Measurements from ENCODE around the gene ERG.

The ERG gene, protein sequence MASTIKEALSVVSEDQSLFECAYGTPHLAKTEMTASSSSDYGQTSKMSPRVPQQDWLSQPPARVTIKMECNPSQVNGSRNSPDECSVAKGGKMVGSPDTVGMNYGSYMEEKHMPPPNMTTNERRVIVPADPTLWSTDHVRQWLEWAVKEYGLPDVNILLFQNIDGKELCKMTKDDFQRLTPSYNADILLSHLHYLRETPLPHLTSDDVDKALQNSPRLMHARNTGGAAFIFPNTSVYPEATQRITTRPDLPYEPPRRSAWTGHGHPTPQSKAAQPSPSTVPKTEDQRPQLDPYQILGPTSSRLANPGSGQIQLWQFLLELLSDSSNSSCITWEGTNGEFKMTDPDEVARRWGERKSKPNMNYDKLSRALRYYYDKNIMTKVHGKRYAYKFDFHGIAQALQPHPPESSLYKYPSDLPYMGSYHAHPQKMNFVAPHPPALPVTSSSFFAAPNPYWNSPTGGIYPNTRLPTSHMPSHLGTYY

DNA sequence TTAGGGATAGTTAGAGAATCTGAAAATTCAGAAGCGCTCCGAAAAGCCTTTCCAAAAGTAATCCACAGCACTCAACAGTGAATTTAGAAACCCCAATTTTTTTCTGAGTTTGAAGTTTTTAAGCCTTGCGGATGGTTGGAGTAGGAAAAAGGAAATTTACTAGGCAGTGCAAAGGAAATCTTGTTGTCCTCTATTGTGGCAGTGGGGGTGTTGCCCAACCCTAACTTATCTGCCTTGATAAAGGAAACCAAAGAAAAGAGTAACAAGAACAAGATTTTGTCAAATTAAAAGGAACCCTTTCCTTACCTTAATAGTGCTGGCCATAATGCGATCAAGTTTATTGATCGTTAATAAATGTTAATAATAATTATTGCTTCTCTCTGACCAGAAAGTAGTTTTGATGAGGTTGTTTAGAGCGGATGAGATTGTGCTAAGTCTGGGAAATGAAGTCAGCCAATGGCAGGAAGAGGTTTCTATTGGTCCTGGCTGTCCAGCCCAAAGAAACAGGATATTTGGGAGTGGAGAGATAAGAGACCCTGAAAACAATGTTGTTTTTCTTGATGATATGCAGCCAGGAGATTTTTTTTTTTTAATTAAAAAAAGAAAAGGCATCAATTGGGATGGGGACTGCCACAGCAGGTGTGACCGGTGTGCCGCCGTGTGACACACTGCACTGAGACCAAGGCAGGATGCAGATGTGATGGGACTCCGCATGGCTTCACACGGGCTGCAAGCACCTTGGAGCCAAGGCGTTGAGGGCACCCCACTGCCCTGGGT is at the start of gene ERG:
ERG (minus strand) TSS at position 421 of the 777 bp plus-strand sequence; CDS start at position 324, 97 bp downstream.
- DNase-seq (ENCODE audit: low read depth in 2 of 2), result no peak

DNA sequence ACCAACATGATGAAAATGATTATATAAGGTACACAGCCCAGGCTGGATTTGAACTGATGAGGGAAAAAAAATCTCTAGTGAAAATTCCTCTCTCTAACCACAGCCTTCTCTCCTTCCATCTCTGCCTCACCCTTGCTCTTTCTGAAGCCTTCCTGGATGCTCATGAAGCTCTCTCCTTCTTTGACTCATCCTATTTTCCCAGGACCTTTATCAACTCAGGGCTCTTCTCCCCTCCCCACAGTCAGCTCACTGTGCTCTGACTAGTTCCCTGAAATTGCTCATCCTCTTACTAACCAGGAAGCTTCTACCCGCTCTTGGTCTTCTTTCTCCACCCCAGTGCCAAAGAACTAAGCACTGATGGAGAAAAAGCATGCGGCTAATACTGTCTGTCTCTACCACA is 46.4 kb upstream of the ERG start:
- no peak for DNase-seq (ENCODE audit: low read depth in 2 of 2)

DNA sequence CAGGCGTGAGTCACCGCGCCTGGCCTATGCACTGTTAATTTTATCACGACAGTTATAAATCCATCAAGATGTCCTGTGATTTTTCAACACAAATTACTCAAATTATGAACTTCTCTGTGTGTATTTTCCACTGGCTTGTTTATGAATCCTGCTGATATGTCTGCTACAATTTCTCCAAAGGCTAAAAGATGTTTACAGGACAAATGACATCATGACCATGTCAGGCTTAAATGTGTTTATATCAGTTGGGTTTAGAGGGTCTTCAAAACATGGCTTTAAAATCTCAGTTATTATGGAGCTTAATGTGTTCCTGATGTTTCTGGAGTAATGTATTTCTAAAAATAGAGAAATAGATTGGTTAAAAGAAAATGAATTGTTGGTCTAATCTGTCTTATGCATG is 44.0 kb upstream of the ERG start:
- no peak for DNase-seq (ENCODE audit: low read depth in 2 of 2)

DNA sequence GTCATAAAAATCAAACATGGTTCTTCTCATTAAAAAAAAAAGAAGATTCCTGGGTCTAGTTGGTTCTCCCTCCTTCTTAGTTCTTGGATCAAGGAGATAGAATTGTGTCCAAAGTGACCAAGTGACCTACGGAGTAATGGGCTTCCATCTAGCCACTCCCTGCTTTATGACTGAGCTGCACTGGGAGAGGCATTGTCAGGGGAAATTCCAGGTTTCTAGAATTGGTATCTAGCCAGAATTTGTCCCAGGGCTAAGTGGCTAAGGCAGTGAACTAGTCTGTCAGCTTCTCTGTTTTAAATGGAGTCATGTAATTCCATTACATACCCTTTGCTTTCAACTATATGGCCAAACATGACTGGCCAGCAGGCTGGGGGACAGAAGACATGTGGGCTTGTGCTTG is 40.1 kb upstream of the ERG start:
- no peak for DNase-seq (ENCODE audit: low read depth in 2 of 2)

DNA sequence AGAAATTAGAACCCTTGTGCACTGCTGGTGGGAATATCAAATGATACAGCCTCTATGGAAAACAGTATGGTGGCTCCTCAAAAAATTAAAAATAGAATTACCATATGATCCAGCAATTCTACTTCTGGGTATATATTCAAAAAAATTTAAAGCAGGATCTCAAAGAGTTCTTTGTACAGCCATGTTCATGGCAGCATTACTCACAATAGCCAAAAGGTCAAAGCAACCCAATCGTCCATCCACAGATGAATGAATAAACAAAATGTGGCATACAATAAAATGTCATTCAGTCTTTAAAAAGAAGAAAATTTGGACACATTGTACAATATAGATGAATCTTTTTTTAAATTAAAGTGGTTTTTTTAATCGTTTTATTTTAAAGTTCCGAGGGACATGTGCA is 36.3 kb upstream of the ERG start:
- no peak for DNase-seq (ENCODE audit: low read depth in 2 of 2)

DNA sequence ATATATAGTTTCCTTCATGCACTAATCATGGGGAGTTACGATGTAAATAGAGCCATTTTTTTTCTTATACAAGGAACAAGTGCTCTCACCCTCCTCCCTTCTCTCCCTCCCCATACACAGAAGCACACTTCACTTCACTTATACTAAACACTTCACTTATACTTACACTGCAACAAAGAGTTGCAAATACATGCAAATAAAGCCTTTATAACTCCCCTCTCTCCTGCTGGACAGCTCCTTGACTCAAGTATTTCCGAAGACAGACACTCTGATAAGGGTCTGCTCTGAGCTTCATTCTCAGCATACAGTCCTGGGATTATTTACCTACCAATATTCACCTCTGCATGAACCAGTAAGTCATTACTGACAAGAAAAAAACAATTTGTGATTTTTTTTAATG is 35.6 kb upstream of the ERG start:
- DNase-seq (ENCODE audit: low read depth in 2 of 2), result no peak

DNA sequence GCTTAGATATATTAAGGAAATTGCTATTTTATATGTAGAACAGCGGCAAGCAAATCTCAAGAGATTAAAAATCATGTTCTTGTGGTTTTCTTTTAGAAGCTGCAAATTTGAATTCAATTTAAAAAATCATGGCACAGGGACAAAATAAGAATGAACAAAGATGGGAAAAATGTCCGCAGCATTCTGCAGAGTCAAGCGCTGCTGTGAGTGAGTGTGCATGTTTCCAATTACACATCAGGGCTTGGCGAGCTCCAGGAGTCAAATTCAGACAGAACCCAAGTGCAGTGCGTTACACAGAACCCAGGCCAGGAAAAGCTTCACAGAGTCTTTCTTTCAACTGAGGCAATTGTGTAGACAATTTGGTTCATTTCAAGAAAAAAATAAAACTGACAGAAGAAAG is 33.3 kb upstream of the ERG start:
- no peak for DNase-seq (ENCODE audit: low read depth in 2 of 2)

DNA sequence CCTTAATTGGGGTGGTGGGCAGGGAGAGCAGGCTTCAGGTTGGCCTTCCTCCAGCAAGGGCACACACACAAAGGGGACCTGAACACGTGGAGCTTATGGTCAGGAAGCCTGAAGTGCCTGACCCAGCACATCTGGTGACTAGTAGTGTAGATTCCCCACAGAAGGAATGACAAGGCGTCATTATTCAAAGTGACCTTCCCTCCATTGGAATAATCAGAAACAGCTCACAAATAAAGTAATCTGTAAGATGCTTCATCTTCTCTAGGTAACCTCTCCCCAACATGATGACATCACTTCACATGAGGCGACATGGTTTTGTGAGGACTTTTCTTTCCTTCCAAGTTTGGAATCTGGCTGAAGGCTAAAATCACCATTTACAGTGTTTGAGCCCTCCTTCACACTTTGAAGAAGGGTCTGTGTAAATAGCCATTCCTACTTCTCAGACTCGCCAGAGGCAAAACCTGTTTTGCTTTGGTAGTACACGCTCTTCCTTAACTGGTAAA is 32.8 kb upstream of the ERG start:
- DNase-seq (ENCODE audit: low read depth in 2 of 2), result no peak

DNA sequence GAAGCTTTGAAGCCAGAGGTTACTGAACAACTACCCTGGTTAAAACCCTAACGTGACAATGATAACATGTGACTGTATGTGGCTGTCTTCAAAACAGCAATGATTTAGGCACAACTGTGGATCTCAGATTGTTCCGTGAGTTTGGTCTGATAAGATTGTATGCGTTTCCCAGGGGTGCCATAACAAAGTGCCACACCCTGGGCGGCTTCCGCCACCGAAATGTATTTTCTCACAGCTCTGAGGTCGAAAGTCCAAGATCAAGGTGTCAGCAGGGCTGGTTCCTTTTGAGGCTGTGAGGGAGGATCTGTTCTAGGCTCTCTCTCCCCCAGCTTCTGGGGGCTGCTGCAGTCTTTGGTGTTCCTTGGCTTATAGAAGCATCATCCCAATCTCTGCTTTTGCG is 29.5 kb upstream of the ERG start:
- no peak for DNase-seq (ENCODE audit: low read depth in 2 of 2)

DNA sequence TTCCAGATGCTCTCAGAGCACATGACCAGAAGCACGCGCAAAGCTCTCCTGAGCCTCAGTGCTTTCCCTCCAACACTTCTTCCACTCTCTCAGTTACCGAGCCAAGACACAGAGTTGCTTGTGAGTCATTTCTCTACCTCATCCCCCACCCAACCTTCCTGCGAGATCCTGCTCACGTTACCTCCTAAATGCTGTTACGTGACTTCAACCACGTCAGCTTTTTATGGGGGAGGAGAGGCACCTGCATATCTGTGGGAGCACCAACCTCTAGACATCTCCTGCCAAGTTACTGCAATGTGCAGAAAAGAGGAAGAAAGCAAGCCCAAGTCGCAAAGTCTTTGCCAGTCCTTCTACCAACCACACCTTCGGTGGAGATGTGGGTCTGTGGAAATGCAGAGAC is 27.2 kb upstream of the ERG start:
- DNase-seq (ENCODE audit: low read depth in 2 of 2), result no peak

DNA sequence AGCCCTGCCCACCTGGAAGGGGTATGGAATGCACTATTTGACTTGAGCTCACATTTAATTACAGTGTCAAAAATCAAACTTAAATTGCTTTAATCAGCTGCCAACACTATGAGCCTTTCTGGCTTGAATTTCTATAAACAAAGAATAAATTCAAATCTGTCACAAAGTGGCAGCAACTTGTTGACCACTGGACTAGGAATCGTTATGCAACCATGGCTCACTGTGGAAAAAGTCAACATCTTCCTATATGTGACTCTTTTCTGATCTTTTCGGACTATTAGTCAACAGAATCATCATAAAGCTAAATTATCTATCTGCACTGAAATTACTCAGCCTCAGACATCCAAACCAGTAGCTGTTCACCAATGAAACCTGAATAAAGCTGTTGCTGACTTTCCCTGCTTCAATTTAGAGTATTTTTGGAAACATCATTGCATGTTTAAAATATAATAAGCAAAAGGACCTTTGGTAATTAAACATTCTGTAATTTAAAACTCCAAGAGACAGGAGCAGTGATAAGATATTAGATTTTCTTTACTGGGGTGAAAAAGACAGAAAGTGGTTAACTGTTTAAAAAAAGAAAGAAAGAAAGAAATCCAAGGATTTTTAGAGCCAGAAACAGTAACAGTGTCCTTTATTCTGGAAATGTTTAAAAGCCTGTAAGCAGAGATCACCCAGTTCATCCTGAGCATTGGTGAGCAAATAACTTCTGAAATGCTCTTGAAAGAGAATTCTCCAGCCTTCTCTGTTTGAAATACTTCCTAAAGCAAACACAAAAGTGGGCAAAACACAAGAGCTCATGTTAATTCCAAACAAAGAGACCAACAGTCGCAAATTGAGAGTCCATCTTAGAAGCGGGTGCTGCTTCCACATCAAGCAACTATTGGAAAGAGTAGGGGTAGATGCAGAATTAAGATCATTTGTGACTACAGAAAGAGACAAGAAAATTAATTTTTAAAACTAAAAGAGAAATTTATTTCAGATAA is 26.2 kb upstream of the ERG start:
- DNase-seq (ENCODE audit: low read depth in 2 of 2), result no peak

DNA sequence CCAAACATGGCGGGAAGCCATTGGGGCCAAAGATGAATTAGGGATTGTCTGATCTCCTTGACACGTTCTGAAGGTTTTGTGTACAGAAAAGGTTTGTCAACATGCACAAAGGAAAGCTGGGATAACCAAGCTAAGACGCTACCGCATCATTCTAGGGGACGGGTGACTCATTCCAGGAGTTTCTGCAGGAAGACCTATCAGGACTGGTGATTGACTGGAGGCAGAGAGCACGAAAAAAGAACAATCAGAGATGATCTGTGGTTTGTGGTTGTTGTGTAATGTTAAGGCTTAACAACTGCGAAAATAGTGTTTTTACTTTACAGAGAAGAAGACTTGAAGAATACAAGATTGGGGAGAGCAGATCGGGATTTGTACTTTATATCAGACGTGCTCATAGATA is 22.2 kb upstream of the ERG start:
- DNase-seq (ENCODE audit: low read depth in 2 of 2), result no peak

DNA sequence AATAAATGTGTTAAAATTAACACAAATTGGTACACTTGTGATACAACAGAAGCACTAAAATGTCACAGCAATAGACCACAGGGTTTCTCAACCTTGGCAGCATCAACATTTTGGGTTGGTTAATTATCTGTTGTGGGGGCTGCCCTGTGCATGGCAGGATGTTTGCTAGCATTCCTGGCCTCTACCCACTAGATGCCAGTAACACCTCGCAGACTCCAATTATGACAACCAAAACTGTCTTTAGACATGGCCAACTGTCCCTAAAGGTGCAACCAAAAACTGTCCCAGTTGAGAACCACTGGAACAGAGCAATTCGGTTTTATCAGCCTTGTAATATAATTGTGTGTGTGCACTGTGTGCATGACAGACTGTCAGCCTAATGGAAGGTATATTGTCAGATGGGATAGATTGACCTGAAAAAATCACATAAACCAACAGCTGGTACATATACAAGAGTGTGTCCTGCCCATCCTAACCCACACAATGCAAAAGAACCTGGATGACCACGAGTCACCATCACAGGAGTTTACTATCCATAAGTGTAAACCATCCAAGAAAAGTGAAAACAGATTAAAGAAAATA is 13.5 kb upstream of the ERG start:
- no peak for DNase-seq (ENCODE audit: low read depth in 2 of 2)

DNA sequence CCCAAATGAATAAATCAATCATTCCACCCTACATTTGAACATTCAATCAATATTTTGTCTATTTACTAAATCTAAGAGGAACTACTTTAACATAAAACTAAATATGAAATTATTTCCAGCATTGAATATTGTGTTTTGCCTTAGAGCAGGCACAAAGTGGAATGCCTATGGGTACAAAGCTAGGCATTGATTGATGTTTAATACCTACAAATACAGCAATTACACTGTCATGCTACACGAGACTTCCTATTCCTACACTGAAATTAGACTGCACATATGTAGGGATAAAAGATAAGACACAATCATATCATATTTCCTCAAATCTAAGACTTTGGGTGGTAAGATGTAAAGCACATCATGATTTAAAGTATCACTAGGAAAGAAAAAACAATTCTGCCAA is 12.9 kb upstream of the ERG start:
- no peak for DNase-seq (ENCODE audit: low read depth in 2 of 2)

DNA sequence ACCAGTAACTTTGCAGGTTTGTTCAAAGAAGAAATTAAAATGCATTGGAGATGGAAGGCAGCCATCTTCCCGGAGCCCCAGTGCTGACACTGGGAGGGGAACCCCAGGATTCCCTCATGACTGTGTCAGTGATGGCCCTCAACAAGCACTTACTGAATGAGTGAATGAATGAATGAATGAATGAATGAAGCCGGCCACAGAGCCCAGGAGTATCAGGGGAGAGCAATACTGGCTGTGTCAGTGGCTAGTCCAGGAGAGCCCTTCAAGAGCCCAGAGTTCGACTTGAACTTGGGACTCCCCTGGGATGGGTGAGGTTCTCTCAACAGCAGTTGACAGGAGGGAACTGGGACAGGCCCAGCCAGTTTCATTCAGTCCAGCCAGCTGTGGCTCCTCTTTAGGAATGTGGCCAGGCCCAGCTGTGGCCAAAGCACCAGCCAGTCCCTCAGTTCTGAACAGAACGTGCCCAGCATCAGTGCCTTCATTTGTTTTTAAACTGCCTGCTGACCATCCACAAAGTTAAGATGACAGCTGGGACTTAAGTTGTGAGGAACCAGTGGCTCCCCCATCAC is 9.2 kb upstream of the ERG start:
- DNase-seq (ENCODE audit: low read depth in 2 of 2), result no peak

DNA sequence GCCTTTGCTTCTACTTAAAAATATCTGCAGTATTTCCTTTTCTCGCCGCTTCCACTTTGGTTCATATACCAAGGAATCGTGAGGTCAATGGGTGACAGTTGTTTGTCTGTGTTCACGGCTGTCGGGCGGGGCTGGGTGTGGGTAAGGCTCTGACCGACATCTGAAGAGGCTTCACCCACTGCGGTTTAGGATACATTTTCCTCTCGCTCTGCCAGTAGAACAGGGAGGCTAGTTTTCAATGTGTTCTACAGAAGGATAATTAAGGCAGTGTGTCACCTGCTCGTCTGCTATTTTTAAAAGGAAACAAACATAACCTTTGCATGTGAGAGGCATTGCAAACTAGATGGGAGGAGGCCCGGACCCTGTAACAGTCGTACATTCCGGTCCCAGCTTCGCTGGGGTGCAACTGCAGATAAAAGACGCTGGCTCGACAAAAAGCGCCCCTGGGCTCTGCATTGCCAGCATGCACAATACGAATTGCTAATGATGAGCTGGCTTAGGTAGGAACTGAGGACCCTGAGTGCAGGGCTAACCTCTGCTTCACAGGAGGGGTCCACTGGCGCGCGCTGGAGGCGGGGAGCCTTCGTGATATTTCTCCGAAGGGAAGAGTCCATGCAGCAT is 8.5 kb upstream of the ERG start:
- no peak for DNase-seq (ENCODE audit: low read depth in 2 of 2)

DNA sequence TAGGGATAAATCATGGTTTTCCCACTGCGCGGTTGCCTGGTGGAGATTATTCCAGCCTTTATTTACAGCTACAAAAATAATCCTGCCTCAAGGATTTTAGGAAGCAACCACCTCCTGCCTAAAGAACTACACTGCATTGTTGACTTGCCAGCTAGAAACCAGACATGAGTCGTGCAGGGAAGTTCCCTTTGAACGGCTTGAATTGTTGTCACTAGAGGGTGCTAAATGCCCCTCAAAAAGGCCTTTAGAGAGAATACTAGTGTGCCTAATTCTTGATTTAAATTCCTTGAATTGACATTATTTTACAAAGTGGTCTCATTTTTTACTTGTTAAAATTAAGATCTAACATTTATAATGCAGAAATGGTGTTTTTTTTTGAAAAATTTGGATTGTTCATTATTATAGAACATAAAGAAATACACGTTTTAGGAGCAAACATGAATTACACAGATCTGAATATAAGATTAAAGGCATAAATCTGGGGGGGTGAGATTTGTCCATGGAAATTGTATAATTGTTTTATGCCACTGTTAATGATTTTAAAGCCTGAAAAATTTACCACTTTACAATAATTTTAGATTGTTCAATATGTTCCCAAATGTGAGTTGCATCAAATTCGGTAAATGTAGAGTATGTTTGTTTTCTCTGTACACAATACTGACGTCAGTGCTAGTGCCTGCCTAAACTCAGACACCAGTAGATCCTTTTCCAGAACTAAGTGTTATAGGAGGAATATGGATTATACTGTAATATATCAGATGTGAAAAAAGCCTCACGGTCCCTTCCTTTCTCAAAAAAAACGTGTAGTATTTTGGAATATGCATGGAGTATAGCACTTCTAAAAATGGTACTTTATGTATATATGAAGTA is 7.6 kb upstream of the ERG start:
- DNase-seq (ENCODE audit: low read depth in 2 of 2), result no peak

DNA sequence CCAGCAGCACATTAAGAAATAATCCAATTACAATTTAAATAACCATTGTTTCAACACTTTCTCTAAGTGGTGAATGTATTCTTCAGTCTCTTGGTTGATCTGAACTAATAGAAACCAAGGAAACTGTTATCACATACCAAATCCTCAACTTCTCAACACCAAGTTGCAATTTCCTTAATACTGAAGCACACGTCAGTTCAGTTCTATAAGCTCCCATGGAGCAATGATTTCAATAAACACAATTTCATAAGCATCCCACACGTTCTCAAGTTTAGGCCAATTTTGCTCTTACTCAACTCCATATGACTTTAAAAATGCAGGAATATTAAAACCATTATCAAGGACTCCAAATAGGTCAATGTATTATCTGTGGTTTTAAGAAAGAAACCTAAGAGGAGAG is 5.8 kb upstream of the ERG start:
- no peak for DNase-seq (ENCODE audit: low read depth in 2 of 2)

DNA sequence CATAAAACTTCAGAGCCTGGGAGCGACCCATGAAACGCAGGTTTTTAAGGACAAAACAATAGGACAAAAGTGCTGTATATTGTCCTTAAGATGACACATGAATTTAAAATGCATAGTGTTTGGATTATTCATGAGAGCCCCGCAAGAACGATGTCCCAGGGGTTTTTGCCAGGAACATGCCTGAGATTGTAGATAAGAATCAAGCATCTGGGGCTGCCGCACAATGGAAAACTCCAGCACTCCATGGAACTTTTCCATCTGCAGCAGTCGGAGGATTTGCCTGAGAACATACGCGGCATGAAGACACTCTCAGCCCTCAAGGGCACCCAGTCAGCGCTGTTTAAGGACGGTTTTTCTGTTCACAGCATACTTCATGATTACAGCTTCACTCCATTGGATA is 5.3 kb upstream of the ERG start:
- no peak for DNase-seq (ENCODE audit: low read depth in 2 of 2)

DNA sequence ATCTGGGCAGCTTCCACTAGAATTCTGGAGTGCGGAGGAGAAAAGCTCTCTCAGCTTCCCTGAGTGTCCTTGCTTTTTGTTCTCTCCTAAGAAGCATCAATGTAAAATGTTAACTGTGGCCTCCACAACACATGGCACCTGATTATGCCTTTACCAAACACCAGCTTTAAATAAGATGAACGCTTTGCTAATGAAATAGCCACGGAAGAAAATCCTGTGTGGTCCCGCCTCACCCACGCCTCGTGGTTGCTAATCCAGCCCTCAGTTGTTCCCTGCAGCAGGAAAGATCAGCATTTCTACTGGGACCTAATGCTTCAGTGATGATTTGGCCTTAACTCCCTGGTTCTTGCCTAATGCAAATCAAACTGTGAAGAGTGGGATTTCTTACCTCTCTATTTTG is 1.8 kb upstream of the ERG start:
- no peak for DNase-seq (ENCODE audit: low read depth in 2 of 2)
